H9 (cell line): Measurements from ENCODE around the gene PDZD2. TPM values are rescaled to one million over a fixed set of nuclear protein-coding genes. Genes with fewer than 3 reads are reported as not detected.

Experiments used
- DNase-seq: peaks from one replicate; pipeline ENCODE4 v3.0.0-alpha.2; 2017
- H2AFZ ChIP-seq: one replicate; pipeline ENCODE4 v1.6.1; 2013; ENCODE audit warnings: mild to moderate bottlenecking, low read length, control low read depth, moderate library complexity
- H2AK5ac ChIP-seq: 2 replicates; pipeline ENCODE4 v1.6.1; 2013; ENCODE audit warnings: low read length, control low read depth, mixed read lengths; ENCODE audit not compliant: insufficient read length
- H2BK120ac ChIP-seq: one replicate; pipeline ENCODE4 v1.6.1; 2013; ENCODE audit warnings: low read depth, mild to moderate bottlenecking, low read length, control low read depth, inconsistent platforms; ENCODE audit not compliant: poor library complexity, severe bottlenecking
- H2BK12ac ChIP-seq: 2 replicates; pipeline ENCODE4 v1.6.1; 2013; ENCODE audit warnings: low read length, control low read depth, mixed read lengths, low read depth; ENCODE audit not compliant: insufficient read length
- H2BK15ac ChIP-seq: 2 replicates; pipeline ENCODE4 v1.6.1; 2013; ENCODE audit warnings: low read depth, low read length, control low read depth
- H2BK20ac ChIP-seq: one replicate; pipeline ENCODE4 v1.6.1; 2013; ENCODE audit warnings: low read depth, mild to moderate bottlenecking, low read length, control low read depth, inconsistent platforms; ENCODE audit not compliant: poor library complexity, severe bottlenecking
- H2BK5ac ChIP-seq: 2 replicates; pipeline ENCODE4 v1.6.1; 2013; ENCODE audit warnings: low read length, control low read depth, mixed read lengths; ENCODE audit not compliant: insufficient read length
- H3K14ac ChIP-seq: 2 replicates; pipeline ENCODE4 v1.6.1; 2013; ENCODE audit warnings: low read length, control low read depth; ENCODE audit not compliant: insufficient read depth
- H3K18ac ChIP-seq: 2 replicates; pipeline ENCODE4 v1.6.1; 2013; ENCODE audit warnings: low read depth, mild to moderate bottlenecking, mixed read lengths, low read length, control low read depth; ENCODE audit not compliant: insufficient read length
- H3K23ac ChIP-seq: 2 replicates; pipeline ENCODE4 v1.6.1; 2013; ENCODE audit warnings: low read length, control low read depth, mixed read lengths, low read depth; ENCODE audit not compliant: insufficient read length
- H3K23me2 ChIP-seq: 2 replicates; pipeline ENCODE4 v1.6.1; 2013; ENCODE audit warnings: low read depth, mild to moderate bottlenecking, mixed read lengths, low read length, control low read depth; ENCODE audit not compliant: insufficient read length, poor library complexity, severe bottlenecking
- H3K27ac ChIP-seq: 2 replicates; pipeline ENCODE4 v1.5.1; 2013; ENCODE audit warnings: low read length, control low read depth, mixed read lengths, low read depth; ENCODE audit not compliant: insufficient read length
- H3K27me3 ChIP-seq: 2 replicates; pipeline ENCODE4 v1.6.1; 2013; ENCODE audit warnings: low read length, control low read depth, inconsistent platforms; ENCODE audit not compliant: insufficient read depth
- H3K4ac ChIP-seq: 2 replicates; pipeline ENCODE4 v1.6.1; 2013; ENCODE audit warnings: low read depth, mild to moderate bottlenecking, control low read depth, inconsistent platforms, low read length, moderate library complexity
- H3K4me1 ChIP-seq: 2 replicates; pipeline ENCODE4 v1.6.1; 2013; ENCODE audit warnings: low read length, control low read depth, inconsistent platforms; ENCODE audit not compliant: insufficient read depth
- H3K4me2 ChIP-seq: 2 replicates; pipeline ENCODE4 v1.6.1; 2013; ENCODE audit warnings: low read length, control low read depth, mixed read lengths; ENCODE audit not compliant: insufficient read length, insufficient read depth
- H3K56ac ChIP-seq: 2 replicates; pipeline ENCODE4 v1.6.1; 2013; ENCODE audit warnings: low read depth, mild to moderate bottlenecking, mixed read lengths, low read length, control low read depth; ENCODE audit not compliant: insufficient read length
- H3K79me1 ChIP-seq: 2 replicates; pipeline ENCODE4 v1.6.1; 2013; ENCODE audit warnings: low read depth, mild to moderate bottlenecking, moderate library complexity, low read length, control low read depth, inconsistent platforms; ENCODE audit not compliant: insufficient read depth, poor library complexity, severe bottlenecking
- H3K79me2 ChIP-seq: 2 replicates; pipeline ENCODE4 v1.6.1; 2013; ENCODE audit warnings: low read length, control low read depth, inconsistent platforms; ENCODE audit not compliant: insufficient read depth
- H3K9ac ChIP-seq: 2 replicates; pipeline ENCODE4 v1.6.1; 2013; ENCODE audit warnings: low read length, control low read depth, mixed read lengths; ENCODE audit not compliant: insufficient read length; ENCODE audit errors: extremely low read depth
- H3K9me3 ChIP-seq: one replicate; pipeline ENCODE4 v1.6.1; 2013; ENCODE audit warnings: low read depth, low read length, inconsistent platforms; ENCODE audit not compliant: control insufficient read depth
- H3T11ph ChIP-seq: one replicate; pipeline ENCODE4 v1.6.1; 2013; ENCODE audit warnings: mild to moderate bottlenecking, low read length, control low read depth, inconsistent platforms
- H4K20me1 ChIP-seq: one replicate; pipeline ENCODE4 v1.6.1; 2013; ENCODE audit not compliant: control insufficient read depth, insufficient read length, insufficient read depth
- H4K5ac ChIP-seq: 2 replicates; pipeline ENCODE4 v1.6.1; 2013; ENCODE audit warnings: low read depth, mild to moderate bottlenecking, mixed read lengths, low read length, control low read depth; ENCODE audit not compliant: insufficient read length
- H4K8ac ChIP-seq: replicated peaks from 2 replicates; pipeline ENCODE4 v1.6.1; 2013; ENCODE audit warnings: low read length, control low read depth, mixed read lengths, low read depth; ENCODE audit not compliant: insufficient read length
- H4K91ac ChIP-seq: 2 replicates; pipeline ENCODE4 v1.6.1; 2013; ENCODE audit warnings: low read depth, mild to moderate bottlenecking, moderate library complexity, mixed read lengths, low read length, control low read depth; ENCODE audit not compliant: insufficient read length
- H3K27ac Mint-ChIP-seq, 3 experiments: 2 replicates in 2 of 3; 3 replicates in 1 of 3; pipeline ENCODE4 v1.8.0; 2020 to 2021; ENCODE audit warnings: mixed read lengths in 3 of 3, mild to moderate bottlenecking in 1 of 3, moderate library complexity in 1 of 3
- H3K27me3 Mint-ChIP-seq: 2 replicates; pipeline ENCODE4 v1.8.0; 2021; ENCODE audit warnings: low read depth, mild to moderate bottlenecking, moderate library complexity, mixed read lengths
- H3K36me3 Mint-ChIP-seq, 3 experiments: 2 replicates in 2 of 3; 3 replicates in 1 of 3; pipeline ENCODE4 v1.8.0; 2020 to 2021; ENCODE audit warnings: low read depth in 3 of 3, mixed read lengths in 3 of 3; ENCODE audit not compliant: insufficient read depth in 1 of 3
- H3K4me1 Mint-ChIP-seq, 2 experiments: 2 replicates each; pipeline ENCODE4 v1.8.0; 2020; ENCODE audit warnings: mixed read lengths in 2 of 2
- H3K4me3 Mint-ChIP-seq, 2 experiments: 2 replicates in 1 of 2; 3 replicates in 1 of 2; pipeline ENCODE4 v1.8.0; 2020 to 2021; ENCODE audit warnings: mild to moderate bottlenecking in 2 of 2, mixed read lengths in 2 of 2, moderate library complexity in 1 of 2
- H3K9me3 Mint-ChIP-seq, 2 experiments: 2 replicates in 1 of 2; 3 replicates in 1 of 2; pipeline ENCODE4 v1.8.0; 2020; ENCODE audit warnings: mild to moderate bottlenecking in 2 of 2, mixed read lengths in 2 of 2, moderate library complexity in 1 of 2
- CTCF ChIP-seq: fragments of 200-600 bp; sonication (generic); conservative IDR thresholded peaks from 3 replicates; pipeline ENCODE4 v1.8.0; 2021; ENCODE audit warnings: antibody characterized with exemption, mild to moderate bottlenecking
- WGBS: extraction: QIAGEN DNeasy Blood & Tissue Kit; methylation state at CpG from one replicate; pipeline ENCODE4 v1.1.7; 2013; ENCODE audit warnings: missing lambda C conversion rate, low lambda C conversion rate, mixed read lengths; ENCODE audit not compliant: insufficient read length; ENCODE audit errors: extremely low coverage; 5-methylcytosine and 5-hydroxymethylcytosine counted together
- total RNA-seq: library from RNA; stranded (reverse); gene quantifications from 2 replicates; pipeline ENCODE4 v1.2.1, GENCODE V29; 2021

Gene PDZD2
- total RNA-seq, 1 experiment from 2014 or later = 9.9 TPM

- Histone ChIP-seq H3K4me2 (no peak overlapping the region), H4K5ac (no peak overlapping the region), H3K23ac (no peak overlapping the region), H3K18ac (no peak overlapping the region), H2BK15ac (no peak overlapping the region), H4K20me1 (no peaks in the 10 kb centered on the region), H4K91ac (no peak overlapping the region), H3K4ac (no peak overlapping the region), H4K8ac (no peak overlapping the region), H3T11ph (no peak overlapping the region), H3K9me3 (no peaks in the 10 kb centered on the region), H3K27ac (no peak overlapping the region), H3K4me1 (peaks cover 3% of the 10 kb centered on the region; the same call in 1 of the 2 replicates), H2BK5ac (no peak overlapping the region), H3K56ac (no peak overlapping the region), H3K14ac (no peak overlapping the region; the same call in 1 of the 2 replicates), H3K9ac (no peak overlapping the region), H2BK120ac (no peak overlapping the region), H3K23me2 (no peaks in the 10 kb centered on the region), H3K79me1 (no peaks in the 10 kb centered on the region), H3K27me3 (no peaks in the 10 kb centered on the region), H2BK12ac (no peak overlapping the region), H2AFZ (no peak overlapping the region), H2AK5ac (no peak overlapping the region), H3K79me2 (no peaks in the 10 kb centered on the region), H2BK20ac (no peak overlapping the region)
- Mint-ChIP-seq H3K9me3 (no peaks in the 10 kb centered on the region), H3K36me3 (no peaks in the 10 kb centered on the region), H3K27me3 (no peaks in the 10 kb centered on the region; the same call in 1 of the 2 replicates), H3K4me1 (peaks cover 13 to 16% of the 10 kb centered on the region in 2 experiments), H3K4me3 (no peak overlapping the region), H3K27ac (no peak overlapping the region; a peak in 1 of 7 replicates)
- no peak for DNase-seq
- no CpG with 5 or more reads among the region's 4 CpGs for WGBS
- no peak for TF ChIP-seq CTCF
Observed at GRCh38 chr5:31931874-31932273, 292.9 kb downstream of the PDZD2 start.
